Aorta (tissue), 5 donors: Measurements from ENCODE around the gene CLSTN1. TPM values are rescaled to one million over a fixed set of nuclear protein-coding genes. Genes with fewer than 3 reads are reported as not detected.
A peak's percentile ranks its signal among the peaks of the same experiment; 100 is the strongest.
"Not testable (repeated sequence)": the region's sequence is repeated elsewhere in the genome, so short reads cannot be mapped to it uniquely, and the experiment has no call there.

Experiments used
- ATAC-seq: fragments of 200-7000 bp; cut with Tn5 transposase; one replicate; pipeline ENCODE4 v1.9.1; 2022; ENCODE audit warnings: moderate library complexity; ENCODE audit not compliant: low FRiP score
- DNase-seq, 2 donors: peaks; one replicate each; pipeline ENCODE4 v3.0.0-alpha.2; 2020
- H3K27ac ChIP-seq, 2 donors: one replicate each; pipeline ENCODE4 v1.5.1; 2013; ENCODE audit warnings: low read length in 2 of 2, mild to moderate bottlenecking in 2 of 2, moderate library complexity in 2 of 2, control low read depth in 1 of 2, inconsistent platforms in 1 of 2, low read depth in 1 of 2
- H3K27me3 ChIP-seq, 2 donors: one replicate each; pipeline ENCODE4 v1.6.1; 2013; ENCODE audit warnings: control low read depth in 1 of 2, low read length in 1 of 2, mild to moderate bottlenecking in 1 of 2, moderate library complexity in 1 of 2; ENCODE audit not compliant: insufficient read depth in 2 of 2, control insufficient read depth in 1 of 2
- H3K36me3 ChIP-seq, 2 donors: one replicate each; pipeline ENCODE4 v1.6.1; 2013; ENCODE audit warnings: control low read depth in 1 of 2, low read length in 1 of 2, mild to moderate bottlenecking in 1 of 2; ENCODE audit not compliant: insufficient read depth in 2 of 2, control insufficient read depth in 1 of 2
- H3K4me1 ChIP-seq, 2 donors: one replicate each; pipeline ENCODE4 v1.6.1; 2013; ENCODE audit warnings: low read length in 2 of 2, control low read depth in 1 of 2, mild to moderate bottlenecking in 1 of 2, moderate library complexity in 1 of 2; ENCODE audit not compliant: insufficient read depth in 2 of 2, control insufficient read depth in 1 of 2
- H3K4me3 ChIP-seq, 2 donors: one replicate each; pipeline ENCODE4 v1.5.1; 2013; ENCODE audit warnings: low read length in 2 of 2, control low read depth in 1 of 2, mild to moderate bottlenecking in 1 of 2
- H3K9me3 ChIP-seq: one replicate; pipeline ENCODE4 v1.6.1; 2013; ENCODE audit warnings: mild to moderate bottlenecking, low read length; ENCODE audit not compliant: control insufficient read depth
- WGBS, 2 donors: extraction: QIAGEN DNeasy Blood & Tissue Kit; methylation state at CpG; one replicate each; pipeline ENCODE4 v1.1.7; 2013; 5-methylcytosine and 5-hydroxymethylcytosine counted together
- intact Hi-C, 2 donors: fragments of 100-400 bp; cut with DNase I; formaldehyde crosslinking; loops; one replicate each; pipeline versions ENCODE4 v1.14.2 to v1.15.0; 2022
- polyA plus RNA-seq, 2 donors: library from polyadenylated mRNA; stranded (reverse); fragments of 200-250 nt; gene quantifications; one replicate each; pipeline ENCODE4 v1.2.3, GENCODE V29; 2013
- total RNA-seq, 2 donors: library from RNA; stranded (reverse); fragmentation: NEBNext Ultra II Directional; extraction: Animal tissue kit (Norgen Biotek cat#: 25700); gene quantifications; one replicate each; pipeline ENCODE4 v1.2.1, GENCODE V29; 2021
- donor health status: healthy with polysubstance abuse.
- donor health status: Bipolar disorder and iron deficiency.
- donor health status: DM: no; HTN: no; CAD: no.
- donor health status: DM: no; HTN: no; CAD: no.
- donor health status: DM: yes; HTN: yes; CAD: no.

CLSTN1 gene
- total and polyA plus RNA-seq, 4 donors: 17.0 to 113 (median 74.3) TPM

- WGBS, 2 donors: 94 to 96% methylated on average over 9 of the region's 9 CpGs
- Histone ChIP-seq H3K4me1 (no peaks in the 10 kb centered on the region), H3K27me3 (no peaks in the 10 kb centered on the region), H3K4me3 (no peak overlapping the region), H3K36me3 (no peaks in the 10 kb centered on the region), H3K27ac (no peak overlapping the region), H3K9me3 (no peaks in the 10 kb centered on the region)
- no peak for ATAC-seq
- intact Hi-C loops: no loop called here
- DNase-seq: peak in 1 of 2 donors; percentile 26
Measured at GRCh38 chr1:9761855-9762254, 61.9 kb downstream of the CLSTN1 start.

- intact Hi-C loops: no loop called here
- Histone ChIP-seq H3K27ac (no peak overlapping the region), H3K27me3 (no peaks in the 10 kb centered on the region), H3K9me3 (no peaks in the 10 kb centered on the region), H3K4me1 (no peaks in the 10 kb centered on the region), H3K36me3 (no peaks in the 10 kb centered on the region), H3K4me3 (no peak overlapping the region)
- DNase-seq (no peak), ATAC-seq (no peak)
- 96 to 97% methylated on average over 6 of the region's 6 CpGs for WGBS, 2 donors
Measured at GRCh38 chr1:9760824-9761223, 62.9 kb downstream of the CLSTN1 start.

GRCh38 chr1:9759939-9760338, 63.8 kb downstream of the CLSTN1 start:
- H3K27ac ChIP-seq: no peak overlapping the region
- ATAC-seq (no peak), DNase-seq (no peak)
- no peaks in the 10 kb centered on the region for H3K4me1 ChIP-seq
- H3K4me3 ChIP-seq: no peak overlapping the region
- WGBS, 2 donors: 95 to 100% methylated on average over 2 of the region's 2 CpGs
- H3K9me3 ChIP-seq: no peaks in the 10 kb centered on the region
- H3K36me3 ChIP-seq: no peaks in the 10 kb centered on the region
- no peaks in the 10 kb centered on the region for H3K27me3 ChIP-seq
- intact Hi-C loops: no loop called here

- H3K36me3 ChIP-seq: no peaks in the 10 kb centered on the region
- H3K27me3 ChIP-seq: no peaks in the 10 kb centered on the region
- intact Hi-C loops: no loop called here
- 92% methylated on average over 10 of the region's 10 CpGs for WGBS, 2 donors
- H3K4me1 ChIP-seq: no peaks in the 10 kb centered on the region
- ATAC-seq: no peak
- no peak overlapping the region for H3K4me3 ChIP-seq
- DNase-seq: no peak
- H3K9me3 ChIP-seq: no peaks in the 10 kb centered on the region
- no peak overlapping the region for H3K27ac ChIP-seq
Measured at GRCh38 chr1:9758559-9759121, 65.1 kb downstream of the CLSTN1 start.

GRCh38 chr1:9755441-9755995, 68.2 kb downstream of the CLSTN1 start:
- H3K27ac ChIP-seq: no peak overlapping the region
- no peaks in the 10 kb centered on the region for H3K4me1 ChIP-seq
- no peak overlapping the region for H3K4me3 ChIP-seq
- 17 to 25% methylated on average over 10 of the region's 10 CpGs for WGBS, 2 donors
- no peaks in the 10 kb centered on the region for H3K9me3 ChIP-seq
- intact Hi-C loops: no loop called here
- H3K36me3 ChIP-seq: no peaks in the 10 kb centered on the region
- ATAC-seq (no peak), DNase-seq (peak in 1 of 2 donors; percentile 25)
- no peaks in the 10 kb centered on the region for H3K27me3 ChIP-seq

GRCh38 chr1:9753121-9753531, 70.6 kb downstream of the CLSTN1 start:
- H3K27me3 ChIP-seq: no peaks in the 10 kb centered on the region
- no peak overlapping the region for H3K27ac ChIP-seq
- H3K4me3 ChIP-seq: no peak overlapping the region
- DNase-seq (peak; percentile 85 to 88), ATAC-seq (no peak)
- WGBS, 2 donors: 68 to 71% methylated on average over 12 of the region's 12 CpGs
- no peaks in the 10 kb centered on the region for H3K4me1 ChIP-seq
- peaks cover 0 to 3% of the 10 kb centered on the region in 2 donors for H3K36me3 ChIP-seq
- H3K9me3 ChIP-seq: no peaks in the 10 kb centered on the region
- intact Hi-C loops: no loop called here

- H3K9me3 ChIP-seq: no peaks in the 10 kb centered on the region
- 74 to 75% methylated on average over 3 of the region's 3 CpGs for WGBS, 2 donors
- no peaks in the 10 kb centered on the region for H3K27me3 ChIP-seq
- H3K36me3 ChIP-seq: peaks cover 0 to 3% of the 10 kb centered on the region in 2 donors
- no peaks in the 10 kb centered on the region for H3K4me1 ChIP-seq
- intact Hi-C loops: no loop called here
- H3K4me3 ChIP-seq: no peak overlapping the region
- no peak overlapping the region for H3K27ac ChIP-seq
- DNase-seq: no peak
- no peak for ATAC-seq
Measured at GRCh38 chr1:9751971-9752370, 71.8 kb downstream of the CLSTN1 start.

- intact Hi-C loops: no loop called here
Measured at GRCh38 chr1:9749361-9749760, 74.4 kb downstream of the CLSTN1 start.

GRCh38 chr1:9748391-9748790, 75.4 kb downstream of the CLSTN1 start:
- 91% methylated on average over 9 of the region's 9 CpGs for WGBS, 2 donors
- H3K4me3 ChIP-seq, H3K36me3 ChIP-seq, ATAC-seq, H3K27ac ChIP-seq, H3K27me3 ChIP-seq, H3K4me1 ChIP-seq, H3K9me3 ChIP-seq, intact Hi-C loops: not testable (repeated sequence)
- peak in 1 of 2 donors; percentile 46 for DNase-seq

More at GRCh38 chr1:9749361-9749760, 74.4 kb downstream of the CLSTN1 start:
- no peaks in the 10 kb centered on the region for H3K27me3 ChIP-seq
- peak in 1 of 2 donors; percentile 55 for DNase-seq
- H3K27ac ChIP-seq: no peak overlapping the region
- H3K36me3 ChIP-seq: peaks cover 0 to 4% of the 10 kb centered on the region in 2 donors
- no peak for ATAC-seq
- H3K4me3 ChIP-seq: no peak overlapping the region
- no peaks in the 10 kb centered on the region for H3K9me3 ChIP-seq
- 96 to 97% methylated on average over 14 of the region's 14 CpGs for WGBS, 2 donors
- no peaks in the 10 kb centered on the region for H3K4me1 ChIP-seq
